Head of caudate nucleus (tissue), 42 donors: Measurements from ENCODE around the gene STX18.

Experiments
- DNase-seq, 42 donors: peaks; one replicate each; pipeline versions ENCODE4 v3.0.0 to v3.0.0-alpha.2; 2020 to 2021; ENCODE audit warnings: mixed read lengths in 7 of 42
- intact Hi-C: fragments of 100-400 bp; cut with DNase I; formaldehyde crosslinking; loops from one replicate; pipeline ENCODE4 v1.15.0; 2022

The STX18 gene

DNA sequence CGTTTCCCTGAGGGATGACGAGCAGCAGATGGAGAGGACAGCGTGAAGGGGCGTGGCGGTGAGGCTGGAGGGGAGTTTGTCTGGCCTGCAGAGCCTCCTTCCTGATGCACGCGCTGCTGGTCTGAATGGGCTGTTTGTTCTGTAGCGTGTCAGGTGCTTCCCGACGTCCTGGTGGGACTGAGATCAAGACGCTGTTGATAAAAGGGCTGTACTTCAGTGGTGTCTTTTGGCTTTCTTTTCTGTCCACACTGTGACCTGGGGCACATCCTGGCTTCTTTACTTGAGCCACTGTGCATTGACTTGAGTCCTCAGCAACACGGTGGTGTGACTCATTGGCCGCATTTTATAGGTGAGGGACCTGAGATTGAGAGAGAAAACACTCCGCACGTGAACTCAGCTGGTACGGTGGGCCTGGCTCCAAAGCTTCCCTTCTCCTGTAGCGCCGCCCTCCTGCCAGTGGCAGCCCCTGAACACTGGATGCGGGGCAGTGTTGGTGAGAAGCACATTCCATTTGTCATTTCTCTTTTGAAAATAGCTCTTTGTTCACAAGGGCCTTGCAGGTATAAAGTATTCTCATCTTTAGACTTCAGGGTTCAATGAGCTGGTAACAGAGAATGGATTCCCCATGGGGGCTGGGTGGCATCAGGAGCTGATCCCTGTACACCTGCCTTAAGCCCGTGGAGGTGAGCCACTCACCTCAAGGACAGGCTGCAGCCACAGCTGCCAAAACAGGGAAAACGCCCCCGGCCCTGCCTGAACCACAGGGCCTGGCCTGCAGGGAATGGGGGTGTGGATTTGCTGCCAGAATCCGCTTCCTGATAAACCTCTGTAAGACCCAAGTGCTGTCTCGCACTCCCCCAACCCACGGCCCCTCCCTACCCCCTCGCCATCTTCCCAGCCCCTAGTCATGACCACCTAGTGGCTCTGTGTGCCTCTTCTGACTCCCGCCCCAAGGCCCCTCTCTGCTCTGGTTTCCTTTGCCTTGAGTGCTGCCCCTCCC lies 125.7 kb downstream of the STX18 start:
- peak in 2 of 42 donors; percentile 18 to 25 for DNase-seq

GRCh38 chr4:4415107-4415805 lies 126.6 kb downstream of the STX18 start:
- intact Hi-C loops = no loop called here
- peak in 1 of 42 donors; percentile 12 for DNase-seq

More for the DNA sequence above, 125.7 kb downstream of the STX18 start:
- intact Hi-C loops = no loop called here

GRCh38 chr4:4413806-4414205 lies 128.0 kb downstream of the STX18 start:
- intact Hi-C loops = no loop called here
- no peak for DNase-seq

- DNase-seq = no peak
Observed at GRCh38 chr4:4413373-4413725, 128.5 kb downstream of the STX18 start.

DNA sequence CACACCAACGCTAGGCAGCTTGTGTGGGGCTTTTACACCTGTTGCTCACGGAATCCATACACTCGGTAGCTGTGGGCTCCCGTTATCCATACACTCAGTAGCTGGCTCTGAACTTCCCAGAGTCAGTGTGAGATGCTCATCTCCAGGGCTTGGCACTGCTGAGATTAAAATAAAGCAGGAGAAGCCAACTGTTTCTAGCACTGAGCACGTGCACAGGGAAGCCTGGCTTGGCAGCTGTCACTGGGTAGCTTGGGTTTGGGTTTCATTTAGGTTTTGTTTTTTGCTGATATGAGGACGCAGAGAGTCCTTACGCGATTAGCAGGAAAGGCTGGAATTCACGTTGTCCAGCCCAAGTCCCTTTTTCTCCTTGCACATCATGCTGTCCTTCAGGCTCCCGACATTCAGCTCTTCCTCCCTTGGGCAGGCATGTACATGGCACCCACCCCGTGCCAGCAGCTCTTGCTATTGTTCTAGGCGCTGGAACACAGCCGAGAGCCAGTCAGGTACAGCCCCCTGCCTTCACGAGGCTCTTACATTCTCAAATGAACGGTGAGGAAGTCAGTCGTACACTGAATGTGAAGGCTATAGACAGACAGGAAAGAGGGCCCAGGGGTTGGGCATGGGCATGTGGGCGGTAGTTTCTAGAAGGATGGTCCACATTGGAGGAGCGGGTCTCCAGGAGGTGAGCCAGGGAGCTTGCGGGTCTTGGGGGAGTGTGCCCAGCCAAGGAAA lies 129.0 kb downstream of the STX18 start:
- peak in 1 of 42 donors; percentile 3 for DNase-seq
- intact Hi-C loops = no loop called here

More at GRCh38 chr4:4413373-4413725, 128.5 kb downstream of the STX18 start:
- intact Hi-C loops = no loop called here

- no peak for DNase-seq
- intact Hi-C loops = no loop called here
Observed at GRCh38 chr4:4411906-4412305, 129.9 kb downstream of the STX18 start.

- intact Hi-C loops = no loop called here
Observed at GRCh38 chr4:4410271-4410670, 131.6 kb downstream of the STX18 start.

GRCh38 chr4:4409416-4410115 lies 132.3 kb downstream of the STX18 start:
- DNase-seq = no peak
- intact Hi-C loops = no loop called here

More at GRCh38 chr4:4410271-4410670, 131.6 kb downstream of the STX18 start:
- no peak for DNase-seq

GRCh38 chr4:4408576-4409335 lies 133.1 kb downstream of the STX18 start:
- intact Hi-C loops = no loop called here
- no peak for DNase-seq

GRCh38 chr4:4408132-4408523 lies 133.7 kb downstream of the STX18 start:
- no peak for DNase-seq
- intact Hi-C loops = no loop called here

DNA sequence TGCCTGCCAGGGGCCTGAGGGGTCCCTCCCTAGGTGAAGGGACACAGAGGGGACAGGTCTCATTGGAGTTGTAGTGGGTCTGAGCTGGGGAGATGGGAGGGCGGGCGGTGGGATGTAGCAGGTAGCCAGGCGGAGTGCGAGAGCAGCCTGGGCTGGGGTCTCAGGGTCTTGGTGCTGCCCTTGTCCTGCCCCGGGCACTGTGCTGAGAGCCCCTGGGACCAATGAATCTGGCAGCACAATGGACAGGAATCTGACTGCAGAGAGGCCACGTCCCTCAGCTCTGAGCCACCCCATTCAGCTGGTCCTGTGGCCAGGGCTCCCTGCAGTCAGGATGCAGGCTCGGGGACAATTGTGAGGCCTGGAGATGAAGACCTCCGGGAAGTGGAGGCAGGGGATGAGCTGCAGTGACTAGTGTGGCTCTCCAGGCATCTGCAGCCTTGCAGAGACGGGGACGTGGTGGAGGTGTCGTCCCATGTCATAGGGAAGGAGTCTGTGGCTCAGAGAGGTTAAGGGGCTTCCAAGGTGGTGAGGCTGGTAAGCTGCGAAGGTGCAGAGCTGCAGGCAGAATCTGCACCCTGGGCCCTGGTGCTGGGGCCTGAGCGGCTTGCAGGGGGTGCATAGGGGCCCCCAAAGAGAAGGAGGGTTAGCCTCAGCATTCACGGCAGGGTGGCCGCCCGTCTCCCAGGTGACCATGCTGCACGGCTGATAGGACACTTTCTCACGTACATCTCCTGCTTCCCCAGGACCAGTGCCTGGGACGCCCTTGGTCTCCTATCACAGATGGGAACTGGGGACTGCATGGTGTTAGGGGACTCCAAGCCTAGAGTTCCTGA lies 134.3 kb downstream of the STX18 start:
- no peak for DNase-seq

GRCh38 chr4:4406455-4407298 lies 135.2 kb downstream of the STX18 start:
- intact Hi-C loops = no loop called here
- no peak for DNase-seq

More for the DNA sequence above, 134.3 kb downstream of the STX18 start:
- intact Hi-C loops = no loop called here

- no peak for DNase-seq
- intact Hi-C loops = no loop called here
Observed at GRCh38 chr4:4405358-4405962, 136.4 kb downstream of the STX18 start.

GRCh38 chr4:4402966-4403365 lies 138.9 kb downstream of the STX18 start:
- intact Hi-C loops = no loop called here
- DNase-seq = no peak

- intact Hi-C loops = no loop called here
- no peak for DNase-seq
Observed at GRCh38 chr4:4401036-4401435, 140.8 kb downstream of the STX18 start.

DNA sequence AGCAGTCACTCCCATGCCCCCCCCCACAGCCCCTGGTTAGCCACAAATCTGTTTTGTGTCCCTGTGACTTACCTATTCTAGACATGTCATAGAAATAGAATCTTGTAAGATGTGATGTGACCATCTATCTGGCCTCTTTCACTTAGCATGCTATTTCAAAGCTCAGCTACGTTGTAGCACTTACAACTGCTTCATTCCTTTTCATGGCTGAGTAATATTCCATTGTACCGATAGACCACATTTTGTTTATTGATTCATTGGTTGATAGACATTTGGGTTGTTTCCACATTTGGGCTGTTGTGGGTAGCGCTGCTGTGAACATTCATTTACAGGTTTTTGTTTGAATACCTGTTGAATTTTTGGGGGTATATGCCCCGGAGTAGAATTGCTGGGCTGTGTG lies 143.4 kb downstream of the STX18 start:
- intact Hi-C loops = no loop called here
- DNase-seq = no peak
